Activated gamma-delta T cell (primary cell): ENCODE measurements around the gene RPP14.
"Not testable (repeated sequence)": the region's sequence is repeated elsewhere in the genome, so short reads cannot be mapped to it uniquely, and the experiment has no call there.

ENCODE experiments used
- DNase-seq: peaks from one replicate; lab custom pipeline; 2025; lab: John Stamatoyannopoulos, UW
- total RNA-seq, 2 donors: gene quantifications; one replicate each; lab custom pipeline; 2026; lab: John Stamatoyannopoulos, UW

Gene RPP14
- total RNA-seq, result 13.2 to 17.2 reads per million in 2 donors

DNA sequence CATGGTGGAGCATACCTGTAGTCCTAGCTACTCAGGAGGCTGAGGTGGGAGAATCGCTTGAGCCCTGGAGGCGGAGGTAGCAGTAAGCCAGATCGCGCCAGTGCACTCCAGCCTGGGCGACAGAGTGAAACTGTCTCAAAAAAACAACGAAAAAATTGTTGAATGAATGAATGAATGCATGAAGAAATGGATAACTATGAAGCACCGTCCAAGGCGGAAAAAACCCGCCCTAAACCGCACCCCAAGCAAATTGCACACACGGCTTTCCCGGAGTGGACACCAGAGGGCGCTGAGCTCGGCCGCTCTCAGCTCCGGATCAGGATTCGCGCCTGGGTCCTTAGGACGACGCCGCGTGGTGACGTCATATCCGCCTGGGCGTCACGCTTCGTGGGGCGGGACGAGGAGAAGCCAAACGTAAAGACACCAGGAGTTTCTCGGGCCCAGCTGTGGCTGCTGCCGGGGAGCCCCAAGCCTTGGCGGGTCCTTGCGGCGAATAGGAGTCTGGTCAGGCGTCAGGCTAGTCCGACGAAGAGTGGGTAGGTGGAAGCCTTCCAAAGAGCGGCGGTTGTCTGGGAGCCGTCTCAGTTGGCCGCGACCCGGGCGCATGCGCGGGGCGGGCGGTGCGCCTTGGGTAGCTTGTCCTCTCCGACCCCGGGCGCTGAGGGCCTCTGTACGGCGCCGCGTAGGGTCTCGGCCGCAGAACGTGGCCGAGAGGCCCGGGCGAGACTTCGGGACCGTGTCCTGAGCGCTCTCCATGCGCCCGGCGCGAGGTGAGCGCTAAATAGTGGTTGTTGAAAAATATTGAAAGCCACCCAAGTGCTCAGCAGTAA lies at the start of gene RPP14, which contains the start of gene HTD2:
TSS of gene RPP14 (plus strand) at position 364 of the 830 bp plus-strand sequence. CDS start 4,085 bp downstream, outside the sequence.
TSS of gene HTD2 (plus strand) at position 639 of the 830 bp plus-strand sequence. CDS start 11,094 bp downstream, outside the sequence.
- DNase-seq, result peak; percentile 95

DNA sequence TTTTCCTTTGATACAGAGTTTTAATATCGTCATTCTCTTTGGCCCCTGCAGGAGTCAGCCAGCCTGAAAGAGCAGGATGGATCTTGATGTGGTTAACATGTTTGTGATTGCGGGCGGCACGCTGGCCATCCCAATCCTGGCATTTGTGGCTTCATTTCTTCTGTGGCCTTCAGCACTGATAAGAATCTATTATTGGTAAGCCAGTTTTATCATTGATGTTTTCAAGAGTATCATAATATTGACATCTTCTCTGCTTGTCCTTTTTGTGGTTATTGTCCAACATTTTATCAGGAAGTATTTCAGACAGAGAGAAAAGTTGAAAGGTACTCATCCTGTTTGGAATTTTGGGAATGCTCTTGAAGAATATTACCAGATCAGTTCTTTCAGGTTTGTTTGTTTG lies 49.5 kb upstream of the RPP14 start:
- DNase-seq, result no peak

DNA sequence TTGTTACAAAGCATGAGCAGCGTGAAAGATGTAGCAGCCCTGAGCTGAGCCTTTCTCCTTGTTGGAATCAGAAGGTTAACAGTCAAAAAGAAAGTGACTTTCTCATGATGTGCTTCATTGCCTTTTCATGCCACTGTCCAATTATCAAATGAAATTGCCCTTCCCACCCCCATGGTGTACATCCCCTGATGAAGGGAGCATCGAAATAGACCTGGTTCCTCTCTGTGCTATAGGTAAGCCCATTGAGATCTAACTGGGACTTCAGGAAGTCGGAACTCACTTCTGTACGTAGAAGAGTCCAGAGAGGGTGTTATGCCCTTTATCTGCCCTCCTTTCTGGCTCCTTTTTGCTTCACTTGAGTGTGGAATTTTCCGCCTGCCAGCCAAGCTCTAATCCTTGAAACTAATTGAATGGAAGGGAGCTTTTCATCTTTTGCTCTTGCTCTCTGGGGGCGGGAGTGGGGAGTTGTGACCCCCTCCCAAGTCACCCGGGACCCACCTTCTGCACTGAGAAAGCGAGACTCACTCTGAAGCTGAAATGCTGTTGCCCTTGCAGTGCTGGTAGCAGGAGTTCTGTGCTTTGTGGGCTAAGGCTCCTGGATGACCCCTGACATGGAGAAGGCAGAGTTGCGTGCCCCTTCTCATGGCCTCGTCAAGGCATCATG lies 47.5 kb upstream of the RPP14 start:
- no peak for DNase-seq

DNA sequence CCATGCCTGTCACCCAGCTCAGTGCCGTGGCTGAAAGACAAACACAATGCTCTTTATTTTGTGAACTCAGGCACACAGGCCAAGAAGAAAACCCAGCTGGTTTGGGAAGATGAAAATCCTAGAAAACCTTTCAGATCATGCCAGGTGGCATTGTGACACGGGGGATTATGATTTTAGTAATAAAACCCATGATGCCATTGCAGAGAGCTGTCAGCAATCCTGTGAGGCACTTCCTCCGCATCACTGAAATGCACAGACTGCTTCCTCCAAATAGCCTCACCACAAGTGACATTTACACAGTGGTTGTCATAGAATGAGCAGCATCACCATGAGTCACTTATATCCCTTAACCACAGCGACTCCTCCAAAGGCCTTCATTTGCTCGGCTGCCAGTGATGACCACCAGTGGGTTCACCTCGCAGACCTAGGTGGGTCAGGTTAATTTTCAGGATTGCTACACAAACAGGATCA lies 45.7 kb upstream of the RPP14 start:
- DNase-seq, result no peak

DNA sequence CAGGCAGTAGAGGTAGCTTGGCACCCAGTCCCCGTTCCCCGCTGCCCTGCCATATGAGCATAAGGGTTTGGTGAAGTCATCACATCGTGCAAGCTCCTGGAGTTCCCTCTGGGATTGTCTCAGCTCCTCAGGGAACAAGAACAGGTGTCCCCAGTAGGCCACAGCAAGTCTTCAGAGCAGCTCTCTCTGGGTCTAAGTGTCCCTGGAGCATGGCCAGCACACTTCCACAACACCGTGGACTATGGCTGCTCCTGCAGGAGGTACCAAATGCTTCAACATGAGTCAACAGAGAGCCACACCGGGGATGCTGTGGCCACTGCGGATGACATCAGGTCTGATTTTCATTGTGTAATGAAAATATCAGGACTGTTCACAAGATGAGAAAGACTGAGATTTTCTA lies 45.3 kb upstream of the RPP14 start:
- DNase-seq, result no peak

DNA sequence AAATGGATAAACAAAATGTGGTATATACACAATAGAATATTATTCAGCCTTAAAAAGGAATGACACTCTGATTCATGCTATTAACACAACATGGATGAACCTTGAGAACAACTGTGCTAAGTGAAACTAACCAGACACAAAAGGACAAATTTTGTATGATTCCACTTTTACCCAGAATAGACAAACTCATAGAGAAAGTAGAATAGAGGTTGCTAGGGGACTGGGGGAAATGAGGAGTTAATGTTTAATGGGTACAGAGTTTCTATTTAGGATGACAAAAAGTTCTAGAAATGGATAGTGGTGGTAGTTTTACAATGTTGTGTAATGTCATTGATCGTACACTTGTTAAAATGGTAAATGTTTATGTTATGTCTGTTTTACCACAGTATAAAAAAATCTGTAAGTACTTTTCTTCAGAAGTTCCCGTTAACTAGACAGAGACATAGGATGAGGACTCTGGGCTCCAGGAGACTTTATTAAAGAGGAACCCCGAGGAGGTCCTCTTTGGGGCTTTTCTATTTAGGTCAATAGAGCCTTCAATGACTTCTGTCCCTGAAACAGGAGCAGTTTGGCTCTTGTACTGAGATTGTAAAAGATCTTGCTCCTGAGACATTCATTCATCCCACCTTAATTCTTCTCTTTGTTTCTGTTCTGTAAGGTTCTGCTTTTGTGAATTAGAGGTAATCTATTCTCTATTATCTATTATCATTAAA lies 43.9 kb upstream of the RPP14 start:
- no peak for DNase-seq

DNA sequence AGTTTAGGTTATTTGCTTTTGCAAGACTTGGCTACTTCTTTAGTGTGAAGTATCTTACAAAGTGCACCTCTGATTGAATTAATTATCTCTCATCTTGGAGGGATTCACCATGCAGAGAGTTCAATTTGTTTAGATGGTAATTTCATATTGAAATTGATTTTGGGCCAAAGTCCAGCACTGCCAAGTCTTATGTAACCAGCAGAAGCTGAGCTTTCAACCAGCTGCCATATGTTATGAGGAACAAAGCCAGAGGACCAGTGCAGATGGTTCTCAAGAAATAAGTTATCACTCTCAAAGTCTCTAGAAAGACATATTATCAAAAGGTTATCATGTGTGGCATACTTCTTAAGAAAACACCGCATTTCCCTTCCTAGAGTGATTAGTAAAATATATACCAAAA lies 39.5 kb upstream of the RPP14 start:
- DNase-seq, result no peak

DNA sequence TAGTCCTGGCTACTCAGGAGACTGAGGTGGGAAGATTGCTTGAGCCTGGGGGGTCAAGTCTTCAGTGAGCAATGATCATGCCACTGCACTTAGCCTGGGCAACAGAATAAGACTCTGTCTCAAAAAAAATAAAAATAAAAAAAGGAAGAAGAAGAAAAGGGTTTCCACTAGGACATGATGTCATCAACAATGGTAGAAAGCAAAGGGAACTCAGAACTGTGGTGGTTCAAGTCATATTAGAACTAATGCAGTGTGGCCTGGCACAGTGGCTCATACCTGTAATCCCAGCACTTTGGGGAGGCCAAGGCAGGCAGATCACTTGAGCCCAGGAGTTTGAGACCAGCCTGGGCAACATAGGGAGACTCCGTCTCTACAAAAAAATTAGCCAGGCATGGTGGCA lies 38.5 kb upstream of the RPP14 start:
- DNase-seq, result not testable (repeated sequence)

DNA sequence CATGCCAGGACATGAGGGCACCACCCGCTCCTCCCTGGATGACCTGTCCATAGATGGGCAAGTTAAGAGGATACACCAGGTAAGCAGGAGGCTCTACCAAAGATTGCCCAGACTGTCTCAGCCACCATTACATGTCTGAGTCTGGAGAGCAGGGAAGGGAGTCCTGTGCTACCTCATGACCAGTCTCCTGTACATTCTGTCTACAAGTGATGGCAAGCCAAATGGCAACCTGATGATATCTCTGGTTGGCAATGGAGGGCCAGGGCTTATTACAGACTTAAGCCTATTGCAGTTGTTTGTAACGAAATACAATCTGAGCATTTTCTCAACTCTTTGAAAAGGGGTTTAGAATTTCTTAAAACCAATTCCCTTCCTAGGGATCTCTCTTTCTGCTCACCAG lies 36.7 kb upstream of the RPP14 start:
- DNase-seq, result no peak

DNA sequence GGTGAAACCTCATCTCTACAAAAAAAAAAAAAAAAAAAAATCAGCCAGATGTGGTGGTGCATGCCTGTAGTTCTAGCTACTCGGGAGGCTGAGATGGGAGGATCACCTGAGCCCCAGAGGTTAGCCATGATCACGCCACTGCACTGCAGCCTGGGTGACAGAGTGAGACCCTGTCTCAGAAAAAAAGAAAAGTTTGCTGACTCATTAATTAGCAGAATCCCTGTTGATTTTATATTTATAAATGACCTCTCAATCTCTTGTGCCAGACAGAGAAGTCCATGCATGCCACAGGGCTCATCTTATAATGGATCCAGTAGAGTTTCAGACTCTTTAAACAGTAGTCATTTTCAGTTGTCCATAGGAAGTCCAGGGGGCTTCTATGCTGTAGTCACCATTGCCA lies 35.6 kb upstream of the RPP14 start:
- DNase-seq, result no peak

DNA sequence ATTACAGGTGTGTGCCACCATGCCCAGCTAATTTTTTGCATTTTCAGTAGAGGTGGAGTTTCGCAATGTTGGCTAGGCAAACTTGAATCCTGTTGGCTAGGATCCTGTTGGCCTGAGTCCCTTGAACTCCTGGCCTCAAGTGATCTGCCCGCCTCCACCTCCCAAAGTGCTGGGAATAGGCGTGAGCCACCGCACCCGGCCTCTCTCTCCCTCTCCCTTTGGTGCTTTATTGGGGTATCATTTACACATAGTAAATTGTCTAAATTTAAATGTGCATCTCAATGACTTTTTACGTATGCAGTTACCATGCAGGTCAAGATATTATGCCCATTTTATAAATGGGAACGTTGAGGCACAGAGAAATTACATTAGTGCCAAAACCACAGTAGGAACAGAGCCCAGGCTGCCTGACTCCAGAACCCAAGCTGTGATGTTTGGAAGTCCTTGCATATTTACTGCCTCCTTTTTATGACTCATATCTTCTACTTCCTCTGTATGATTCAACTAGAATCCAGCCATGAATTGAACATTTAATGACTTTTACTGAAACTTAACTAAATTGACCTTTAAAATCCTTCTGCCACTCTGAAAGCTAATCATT lies 34.0 kb upstream of the RPP14 start:
- no peak for DNase-seq

DNA sequence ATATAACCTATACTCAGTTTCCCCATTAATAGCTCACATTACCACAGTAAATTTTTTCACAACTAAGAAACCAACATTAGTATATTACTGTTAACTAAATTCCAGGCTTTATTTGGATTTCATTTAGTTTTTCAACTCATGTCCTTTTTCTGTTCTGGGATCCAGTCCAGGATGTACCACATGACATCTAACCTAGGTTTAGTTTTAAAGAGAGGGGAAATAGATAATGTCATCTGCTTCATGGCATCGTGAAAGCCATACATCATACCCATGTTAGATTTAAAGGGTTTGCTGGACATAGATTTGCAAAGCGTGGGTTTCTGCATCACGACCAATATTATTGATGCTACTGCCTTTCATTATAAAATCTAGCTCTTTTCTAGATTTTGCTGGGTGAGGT lies 33.2 kb upstream of the RPP14 start:
- DNase-seq, result no peak

DNA sequence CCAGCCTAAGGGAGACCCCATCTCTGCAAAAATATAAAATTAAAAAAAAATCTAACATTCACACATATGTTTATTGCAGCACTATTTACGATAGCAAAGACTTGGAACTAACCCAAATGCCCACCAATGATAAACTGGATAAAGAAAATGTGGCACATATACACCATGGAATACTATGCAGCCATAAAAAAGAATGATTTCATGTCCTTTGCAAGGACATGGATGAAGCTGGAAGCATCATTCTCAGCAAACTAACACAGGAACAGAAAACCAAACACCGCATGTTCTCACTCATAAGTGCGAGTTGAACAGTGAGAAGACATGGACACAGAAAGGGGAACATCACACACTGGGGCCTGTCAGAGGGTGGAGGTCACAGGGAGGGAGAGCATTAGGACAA lies 32.7 kb upstream of the RPP14 start:
- DNase-seq, result not testable (repeated sequence)

DNA sequence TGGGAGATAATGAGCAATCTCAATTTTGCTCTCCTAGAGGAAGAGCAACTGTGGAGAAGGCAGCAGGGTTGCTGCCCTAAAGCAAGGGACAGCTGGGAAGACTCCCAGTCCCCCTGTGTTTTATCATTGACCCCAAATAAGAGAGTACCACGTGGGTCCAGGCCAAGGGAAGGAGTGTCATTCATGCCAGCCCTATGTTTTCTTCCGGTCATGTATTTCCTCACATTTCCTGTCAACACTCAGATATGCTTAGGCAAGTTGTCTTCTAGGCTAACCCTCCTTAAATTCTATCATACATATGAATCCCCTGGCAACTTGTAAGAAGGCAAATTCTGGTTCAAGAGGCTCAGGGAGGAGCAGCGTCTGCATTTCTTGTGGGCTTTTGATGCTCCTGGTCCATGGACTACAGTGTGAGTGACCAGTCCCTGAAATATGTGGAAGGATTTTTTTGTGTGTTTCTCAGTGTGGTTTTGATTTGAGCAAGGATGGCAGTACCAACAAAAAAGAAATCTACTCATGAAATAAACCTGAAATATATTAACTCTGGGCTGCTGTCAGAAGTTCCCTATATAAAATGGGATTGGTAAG lies 31.9 kb upstream of the RPP14 start:
- no peak for DNase-seq

DNA sequence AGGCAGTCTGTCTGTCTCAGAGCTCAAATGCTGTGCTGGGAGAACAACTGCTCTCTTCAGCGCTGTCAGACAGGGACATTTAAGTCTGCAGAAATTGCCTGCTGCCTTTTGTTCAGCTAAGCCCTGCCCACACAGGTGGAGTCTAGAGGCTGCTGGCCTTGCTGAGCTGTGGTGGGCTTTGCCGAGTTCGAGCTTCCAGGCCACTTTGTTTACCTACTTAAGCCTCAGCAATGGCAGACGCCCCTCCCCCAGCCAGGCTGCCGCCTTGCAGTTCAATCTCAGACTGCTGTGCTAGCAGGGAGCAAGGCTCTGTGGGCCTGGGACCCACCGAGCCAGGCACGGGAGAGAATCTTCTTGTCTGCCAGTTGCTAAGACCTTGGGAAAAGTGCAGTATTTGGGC lies 25.0 kb upstream of the RPP14 start:
- DNase-seq, result no peak

DNA sequence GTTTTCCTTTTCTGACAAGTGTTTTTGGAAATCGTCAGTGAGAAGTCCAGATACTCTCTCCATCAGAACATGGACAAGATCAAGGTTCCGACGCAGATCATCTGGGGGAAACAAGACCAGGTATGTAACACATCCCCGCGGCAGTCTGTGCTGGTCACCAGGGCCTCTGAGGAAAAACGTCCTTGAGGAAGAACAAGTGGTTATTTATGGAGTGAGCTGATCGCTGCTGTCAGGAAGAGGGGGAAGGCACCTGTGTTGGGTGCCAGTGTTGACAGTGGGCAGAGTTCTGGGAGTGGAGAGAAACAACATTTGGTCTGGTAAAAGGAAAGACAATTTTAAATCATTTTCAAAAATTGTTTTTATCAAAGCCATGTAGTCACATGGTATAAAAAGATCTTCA lies 20.7 kb upstream of the RPP14 start:
- DNase-seq, result no peak

DNA sequence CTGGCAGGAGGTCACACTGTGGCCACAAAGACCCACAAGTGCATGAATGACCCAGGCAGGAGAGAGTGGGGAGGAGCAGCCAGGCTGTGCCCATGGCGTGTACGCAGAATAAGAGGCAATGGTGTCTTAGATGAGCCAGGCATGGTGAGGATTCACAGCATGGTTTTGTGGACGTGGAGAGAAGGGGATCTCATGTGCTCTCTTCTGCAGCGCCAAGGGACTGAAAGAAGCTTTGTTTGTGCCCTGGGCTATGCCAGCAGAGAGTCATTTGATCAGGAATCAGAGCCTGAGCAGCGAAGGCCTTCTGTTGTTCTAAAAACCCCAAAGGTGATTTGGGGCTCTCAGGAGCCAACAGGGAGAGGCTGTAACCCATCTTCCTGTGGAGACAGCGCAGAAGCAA lies 18.7 kb upstream of the RPP14 start:
- no peak for DNase-seq

DNA sequence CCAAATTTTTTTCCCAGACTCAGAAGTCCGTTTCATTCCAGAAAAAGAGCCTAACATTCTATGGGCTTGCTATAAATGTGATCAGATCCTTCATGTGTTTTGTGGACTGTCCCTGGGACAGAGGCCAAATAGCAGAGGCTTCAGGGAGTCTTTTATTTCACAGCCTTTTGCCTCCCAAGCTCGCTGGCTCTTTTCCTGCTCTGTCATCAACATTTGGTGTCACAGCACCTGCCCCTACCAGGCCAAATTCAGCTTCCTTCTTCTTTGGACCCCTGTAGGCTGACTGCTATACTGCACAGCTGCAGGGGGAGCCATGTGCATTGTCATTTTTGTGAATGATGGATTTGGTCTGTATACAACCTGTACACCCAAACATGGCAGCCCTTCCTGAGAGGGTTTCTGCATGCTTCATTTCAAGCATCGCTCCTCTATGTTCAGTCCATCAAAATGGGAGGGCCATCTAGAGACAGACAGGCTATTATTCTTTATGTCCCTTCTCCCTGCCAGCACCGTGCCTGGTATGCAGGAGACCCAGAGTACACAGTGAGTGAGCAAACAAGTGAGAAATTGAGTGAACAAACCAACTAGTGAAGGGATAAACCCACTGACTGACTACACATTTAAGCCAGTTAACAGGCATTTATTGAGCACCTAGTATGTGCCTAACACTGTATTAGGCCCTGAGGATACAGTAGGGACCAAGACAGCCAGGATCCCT lies 17.9 kb upstream of the RPP14 start:
- no peak for DNase-seq

DNA sequence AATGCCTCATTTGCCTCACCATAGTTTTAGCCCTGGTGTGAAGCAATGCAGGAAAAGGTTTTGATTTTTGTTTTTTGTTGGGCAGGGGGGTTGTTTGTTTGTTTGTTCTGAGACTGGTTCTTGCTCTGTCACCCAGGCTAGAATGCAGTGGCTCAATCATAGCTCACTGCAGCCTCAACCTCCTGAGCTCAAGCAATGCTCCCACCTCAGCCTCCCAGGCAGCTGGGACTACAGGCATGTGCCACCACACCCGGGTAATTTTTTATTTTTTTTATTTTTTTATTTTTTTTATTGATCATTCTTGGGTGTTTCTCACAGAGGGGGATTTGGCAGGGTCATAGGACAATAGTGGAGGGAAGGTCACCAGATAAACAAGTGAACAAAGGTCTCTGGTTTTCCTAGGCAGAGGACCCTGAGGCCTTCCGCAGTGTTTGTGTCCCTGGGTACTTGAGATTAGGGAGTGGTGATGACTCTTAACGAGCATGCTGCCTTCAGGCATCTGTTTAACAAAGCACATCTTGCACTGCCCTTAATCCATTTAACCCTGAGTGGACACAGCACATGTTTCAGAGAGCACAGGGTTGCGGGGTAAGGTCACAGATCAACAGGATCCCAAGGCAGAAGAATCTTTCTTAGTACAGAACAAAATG lies 17.0 kb upstream of the RPP14 start:
- not testable (repeated sequence) for DNase-seq

DNA sequence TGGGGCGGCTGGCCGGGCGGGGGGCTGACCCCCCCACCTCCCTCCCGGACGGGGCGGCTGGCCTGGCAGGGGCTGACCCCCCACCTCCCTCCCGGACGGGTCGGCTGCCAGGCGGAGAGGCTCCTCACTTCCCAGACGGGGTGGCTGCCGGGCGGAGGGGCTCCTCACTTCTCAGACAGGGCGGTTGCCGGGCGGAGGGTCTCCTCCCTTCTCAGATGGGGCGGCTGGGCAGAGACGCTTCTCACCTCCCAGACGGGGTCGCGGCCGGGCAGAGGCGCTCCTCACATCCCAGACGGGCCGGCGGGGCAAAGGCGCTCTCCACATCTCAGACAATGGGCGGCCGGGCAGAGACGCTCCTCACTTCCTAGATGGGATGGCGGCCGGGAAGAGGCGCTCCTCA lies 15.6 kb upstream of the RPP14 start:
- DNase-seq, result not testable (repeated sequence)
